ENCODE data around the gene POLR3C. TPM values are rescaled to one million over a fixed set of nuclear protein-coding genes. Genes with fewer than 3 reads are reported as not detected.

POLR3C gene
- total and polyA plus RNA-seq, 10 of the 15 experiments (the other 5 are each of a cell fraction or from before 2014, with no cell fraction given): 13.0 to 44.8 (median 34.8) TPM

GRCh38 chr1:145823565-145824498 is at the start of gene POLR3C, which contains the start of gene RNF115 (continued):
- TF ChIP-seq, protein P1, sequence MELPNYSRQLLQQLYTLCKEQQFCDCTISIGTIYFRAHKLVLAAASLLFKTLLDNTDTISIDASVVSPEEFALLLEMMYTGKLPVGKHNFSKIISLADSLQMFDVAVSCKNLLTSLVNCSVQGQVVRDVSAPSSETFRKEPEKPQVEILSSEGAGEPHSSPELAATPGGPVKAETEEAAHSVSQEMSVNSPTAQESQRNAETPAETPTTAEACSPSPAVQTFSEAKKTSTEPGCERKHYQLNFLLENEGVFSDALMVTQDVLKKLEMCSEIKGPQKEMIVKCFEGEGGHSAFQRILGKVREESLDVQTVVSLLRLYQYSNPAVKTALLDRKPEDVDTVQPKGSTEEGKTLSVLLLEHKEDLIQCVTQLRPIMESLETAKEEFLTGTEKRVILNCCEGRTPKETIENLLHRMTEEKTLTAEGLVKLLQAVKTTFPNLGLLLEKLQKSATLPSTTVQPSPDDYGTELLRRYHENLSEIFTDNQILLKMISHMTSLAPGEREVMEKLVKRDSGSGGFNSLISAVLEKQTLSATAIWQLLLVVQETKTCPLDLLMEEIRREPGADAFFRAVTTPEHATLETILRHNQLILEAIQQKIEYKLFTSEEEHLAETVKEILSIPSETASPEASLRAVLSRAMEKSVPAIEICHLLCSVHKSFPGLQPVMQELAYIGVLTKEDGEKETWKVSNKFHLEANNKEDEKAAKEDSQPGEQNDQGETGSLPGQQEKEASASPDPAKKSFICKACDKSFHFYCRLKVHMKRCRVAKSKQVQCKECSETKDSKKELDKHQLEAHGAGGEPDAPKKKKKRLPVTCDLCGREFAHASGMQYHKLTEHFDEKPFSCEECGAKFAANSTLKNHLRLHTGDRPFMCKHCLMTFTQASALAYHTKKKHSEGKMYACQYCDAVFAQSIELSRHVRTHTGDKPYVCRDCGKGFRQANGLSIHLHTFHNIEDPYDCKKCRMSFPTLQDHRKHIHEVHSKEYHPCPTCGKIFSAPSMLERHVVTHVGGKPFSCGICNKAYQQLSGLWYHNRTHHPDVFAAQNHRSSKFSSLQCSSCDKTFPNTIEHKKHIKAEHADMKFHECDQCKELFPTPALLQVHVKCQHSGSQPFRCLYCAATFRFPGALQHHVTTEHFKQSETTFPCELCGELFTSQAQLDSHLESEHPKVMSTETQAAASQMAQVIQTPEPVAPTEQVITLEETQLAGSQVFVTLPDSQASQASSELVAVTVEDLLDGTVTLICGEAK (IDR thresholded peaks at IDR 0.05; ENCODE audit: borderline replicate concordance): peak; percentile 82
- TF ChIP-seq TCF12 (IDR thresholded peaks at IDR 0.05; ENCODE audit: low read depth, low read length) (no peak), ETV6 (conservative IDR thresholded peaks at IDR 0.05 in 1 of 2, IDR thresholded peaks at IDR 0.05 in 1 of 2; ENCODE audit: borderline replicate concordance in 1 of 2, low read depth in 1 of 2) (peak in 1 of 2 experiments; percentile 42; a peak in 2 of 4 replicates), SMAD5 (IDR thresholded peaks at IDR 0.05; ENCODE audit: low read depth) (peak; percentile 72; the same call in 1 of the 2 replicates), ZNF217 (IDR thresholded peaks at IDR 0.05) (0 out of 2 replicates have a peak, but pooled peaks have one; percentile 32), ASH2L (IDR thresholded peaks at IDR 0.05; ENCODE audit: borderline replicate concordance, low read depth) (peak; percentile 54; the same call in 1 of the 2 replicates), ELK1 (IDR thresholded peaks at IDR 0.05; ENCODE audit: low read depth, low read length) (peak; percentile 76; the same call in 1 of the 2 replicates), CHD4 (IDR thresholded peaks at IDR 0.05) (no peak), E2F8 (IDR thresholded peaks at IDR 0.05; ENCODE audit: low read depth, partially characterized antibody) (peak; percentile 78), NFYA (IDR thresholded peaks at IDR 0.05; ENCODE audit: borderline replicate concordance, low read depth, low read length) (no peak), ZNF622 (IDR thresholded peaks at IDR 0.05) (no peak), ATF2 (IDR thresholded peaks at IDR 0.05; ENCODE audit: low read length) (no peak), CREM (IDR thresholded peaks at IDR 0.05; ENCODE audit: low read depth) (peak; percentile 64), ZBTB33 (IDR thresholded peaks at IDR 0.05) (no peak)

Data from GM12878 (cell line).